ENCODE results near the gene SENP7.
"Not testable (repeated sequence)": the region's sequence is repeated elsewhere in the genome, so short reads cannot be mapped to it uniquely, and the experiment has no call there.

Gene SENP7

DNA sequence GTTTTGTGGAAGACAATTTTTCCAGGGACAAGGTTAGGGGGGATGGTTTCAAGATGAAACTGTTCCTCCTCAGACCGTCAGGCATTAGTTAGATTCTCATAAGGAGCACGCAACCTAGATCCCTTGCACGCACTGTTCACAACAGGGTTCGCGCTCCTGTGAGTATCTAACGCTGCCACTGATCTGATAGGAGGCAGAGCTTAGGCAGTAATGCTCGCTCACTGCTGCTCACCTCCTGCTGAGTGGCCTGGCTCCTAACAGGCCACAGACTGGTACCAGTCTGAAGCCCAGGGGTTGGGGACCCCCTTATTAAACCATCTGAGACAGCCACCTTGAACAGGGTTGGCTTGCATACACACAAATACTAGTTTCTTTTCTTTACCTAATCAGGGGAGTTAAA lies 179.1 kb downstream of the SENP7 start:
- no peak for DNase-seq (ENCODE audit: low read depth in 2 of 2)

DNA sequence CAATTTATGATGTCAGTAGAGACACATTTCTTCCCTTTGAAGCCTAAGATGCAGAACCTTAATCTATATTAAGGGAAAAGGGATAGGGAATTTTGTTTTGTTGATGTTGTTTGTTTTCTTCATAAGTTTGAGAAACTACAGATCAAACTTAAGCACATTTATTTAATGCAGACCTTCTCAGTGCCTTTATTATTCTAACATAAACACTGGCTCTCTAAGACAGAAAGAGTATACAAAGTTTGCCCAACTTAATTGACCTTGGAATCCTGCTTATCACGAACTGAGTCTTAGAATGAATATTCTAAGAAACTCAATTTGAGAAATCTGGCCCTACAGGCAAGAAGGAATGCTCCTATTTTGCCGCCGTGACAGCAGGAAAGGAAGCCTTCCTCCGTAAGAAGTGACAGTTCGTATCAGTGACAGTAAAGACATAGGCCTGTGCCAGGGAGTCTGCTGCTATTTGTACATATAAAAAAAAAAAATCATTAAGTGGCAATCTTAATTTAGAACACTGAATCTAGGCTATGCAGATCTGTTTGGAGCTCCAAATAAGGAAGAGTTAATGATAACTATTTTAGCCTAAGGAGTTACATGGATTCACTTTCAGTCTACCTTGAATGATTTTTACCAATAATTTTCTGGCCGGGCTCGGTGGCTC lies 183.9 kb downstream of the SENP7 start:
- DNase-seq (ENCODE audit: low read depth in 2 of 2) = no peak

- no peak for DNase-seq (ENCODE audit: low read depth in 2 of 2)
These were observed 187.4 kb downstream of the SENP7 start for GRCh38 chr3:101325393-101326134.

DNA sequence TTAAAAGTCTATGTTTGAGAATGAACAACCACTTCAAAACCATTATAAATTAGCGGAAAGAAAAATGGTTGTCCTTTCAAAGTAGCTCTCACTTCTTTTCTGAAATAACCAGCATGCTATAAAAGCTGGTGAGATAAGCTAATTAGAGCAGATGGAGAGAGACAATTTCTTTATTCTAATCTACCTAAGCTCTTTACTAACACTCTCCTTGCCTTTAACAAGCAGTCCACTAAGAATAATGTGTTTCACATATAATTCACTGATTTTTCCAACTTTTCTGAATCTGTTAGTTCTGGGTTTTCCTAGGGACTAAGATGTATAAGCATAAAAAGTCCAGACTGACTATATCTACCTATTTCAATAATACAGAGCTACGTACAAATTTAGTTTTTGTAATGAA lies 192.5 kb downstream of the SENP7 start, which contains the start of gene IMPG2:
TSS of gene IMPG2 (minus strand) at position 101 of the 400 bp plus-strand sequence. CDS start 203 bp downstream, outside the sequence.
- no peak for DNase-seq (ENCODE audit: low read depth in 2 of 2)

- no peak for DNase-seq (ENCODE audit: low read depth in 2 of 2)
These were observed 193.5 kb downstream of the SENP7 start for GRCh38 chr3:101319531-101319930.

- no peak for DNase-seq (ENCODE audit: low read depth in 2 of 2)
These were observed 200.5 kb downstream of the SENP7 start for GRCh38 chr3:101312545-101312944.

DNA sequence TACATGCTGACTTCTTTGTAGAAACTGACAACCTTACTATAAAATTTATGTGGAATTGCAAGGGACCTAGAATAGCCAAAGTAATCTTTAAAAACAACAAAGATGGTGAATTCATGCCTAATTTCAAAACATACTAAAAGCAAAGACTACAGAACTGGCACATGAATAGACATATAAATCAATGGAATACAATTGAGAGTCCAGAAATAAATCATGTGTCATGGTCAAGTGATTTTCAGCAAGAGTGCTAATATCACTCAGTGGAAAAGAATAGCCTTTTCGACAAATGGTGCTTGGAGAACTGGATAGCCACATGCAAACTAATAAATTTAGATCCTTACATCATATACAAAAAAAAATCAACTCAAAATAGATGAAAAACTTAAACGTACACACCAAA lies 201.3 kb downstream of the SENP7 start:
- DNase-seq (ENCODE audit: low read depth in 2 of 2) = no peak

- DNase-seq (ENCODE audit: low read depth in 2 of 2) = no peak
These were observed 202.0 kb downstream of the SENP7 start for GRCh38 chr3:101310978-101311375.

DNA sequence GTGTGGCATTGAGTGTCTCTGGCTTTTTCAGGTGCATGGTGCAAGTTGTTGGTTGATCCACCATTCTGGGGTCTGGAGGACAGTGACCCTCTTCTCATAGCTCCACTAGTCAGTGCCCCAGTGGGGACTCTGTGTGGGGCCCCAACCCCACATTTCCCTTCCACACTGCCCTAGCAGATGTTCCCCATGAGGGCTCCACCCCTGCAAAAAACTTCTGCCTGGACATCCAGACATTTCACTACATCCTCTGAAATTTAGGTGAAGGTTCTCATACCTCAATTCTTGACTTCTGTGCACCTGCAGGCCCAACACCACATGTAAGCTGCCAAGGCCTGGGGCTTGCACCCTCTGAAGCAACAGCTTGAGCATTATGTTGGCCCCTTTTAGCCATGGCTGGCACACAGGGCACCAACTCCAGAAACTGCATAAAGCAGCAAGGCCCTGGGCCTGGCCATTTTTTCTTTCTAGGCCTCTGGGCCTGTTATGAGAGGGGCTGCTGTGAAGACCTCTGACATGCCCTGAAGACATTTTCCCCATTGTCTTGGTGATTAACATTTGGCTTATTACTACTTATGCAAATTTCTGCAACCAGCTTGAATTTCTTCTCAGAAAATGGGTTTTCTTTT lies 204.8 kb downstream of the SENP7 start:
- not testable (repeated sequence) for DNase-seq (ENCODE audit: low read depth in 2 of 2)

DNA sequence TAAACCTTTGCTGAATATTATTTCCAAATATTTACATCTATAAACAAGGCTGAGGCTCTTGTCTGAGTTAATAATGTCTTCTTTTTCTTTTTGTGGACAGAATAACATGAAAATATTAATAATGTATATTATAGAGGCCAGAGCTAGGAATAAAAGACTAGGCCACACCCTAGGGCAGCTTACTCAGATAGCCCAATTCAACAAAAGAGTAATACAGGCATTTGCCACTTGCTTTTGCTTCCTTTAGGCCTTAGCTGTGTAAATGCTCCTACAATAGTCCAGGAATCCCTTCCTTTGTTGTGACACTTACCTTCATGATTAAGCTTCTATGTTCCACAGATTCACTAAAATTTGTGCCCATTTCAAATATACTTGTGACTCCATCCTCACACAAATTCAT lies 209.2 kb downstream of the SENP7 start:
- no peak for DNase-seq (ENCODE audit: low read depth in 2 of 2)

- DNase-seq (ENCODE audit: low read depth in 2 of 2) = no peak
These were observed 209.8 kb downstream of the SENP7 start for GRCh38 chr3:101303089-101303731.

- DNase-seq (ENCODE audit: low read depth in 2 of 2) = no peak
These were observed 212.9 kb downstream of the SENP7 start for GRCh38 chr3:101300073-101300472.

GRCh38 chr3:101292027-101292426 lies 221.0 kb downstream of the SENP7 start:
- no peak for DNase-seq (ENCODE audit: low read depth in 2 of 2)

DNA sequence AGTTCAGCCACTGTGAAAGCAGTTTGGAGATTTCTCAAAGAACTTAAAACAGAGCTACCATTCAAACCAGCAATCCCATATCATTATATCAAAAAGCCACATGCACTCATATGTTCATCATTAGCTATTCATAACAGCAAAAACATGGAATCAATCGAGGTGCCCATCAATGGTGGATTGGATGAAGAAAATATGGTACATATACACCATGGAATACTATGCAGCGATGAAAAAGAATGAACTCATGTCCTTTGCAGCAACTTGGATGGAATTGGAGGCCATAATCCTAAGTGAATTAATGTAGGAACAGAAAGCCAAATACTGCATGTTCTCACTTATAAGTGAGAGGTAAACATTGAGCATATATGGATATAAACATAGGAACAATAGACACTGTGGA lies 224.7 kb downstream of the SENP7 start:
- no peak for DNase-seq (ENCODE audit: low read depth in 2 of 2)

GRCh38 chr3:101284757-101285156 lies 228.3 kb downstream of the SENP7 start:
- no peak for DNase-seq (ENCODE audit: low read depth in 2 of 2)

GRCh38 chr3:101281521-101282030 lies 231.4 kb downstream of the SENP7 start:
- DNase-seq (ENCODE audit: low read depth in 2 of 2) = no peak

GRCh38 chr3:101279765-101280385 lies 233.1 kb downstream of the SENP7 start:
- no peak for DNase-seq (ENCODE audit: low read depth in 2 of 2)

DNA sequence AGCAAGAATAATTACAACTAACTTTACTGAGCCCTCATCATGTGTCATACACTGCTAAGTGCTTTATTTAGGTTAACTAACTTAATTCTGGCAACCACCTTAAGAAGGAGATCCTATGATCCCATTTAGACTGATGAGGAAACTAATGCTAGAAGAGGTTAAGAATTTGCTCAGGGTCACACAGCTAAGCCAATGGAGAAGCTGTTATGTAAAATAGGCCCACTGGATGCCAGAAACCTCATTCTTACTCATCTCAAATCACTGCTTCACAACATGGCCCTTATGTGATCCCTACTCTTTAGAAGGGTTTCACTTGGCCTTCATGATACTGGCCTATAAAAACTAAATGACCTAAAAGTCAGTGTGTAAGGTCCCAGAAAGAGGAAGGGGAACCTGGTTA lies 233.8 kb downstream of the SENP7 start:
- no peak for DNase-seq (ENCODE audit: low read depth in 2 of 2)

DNA sequence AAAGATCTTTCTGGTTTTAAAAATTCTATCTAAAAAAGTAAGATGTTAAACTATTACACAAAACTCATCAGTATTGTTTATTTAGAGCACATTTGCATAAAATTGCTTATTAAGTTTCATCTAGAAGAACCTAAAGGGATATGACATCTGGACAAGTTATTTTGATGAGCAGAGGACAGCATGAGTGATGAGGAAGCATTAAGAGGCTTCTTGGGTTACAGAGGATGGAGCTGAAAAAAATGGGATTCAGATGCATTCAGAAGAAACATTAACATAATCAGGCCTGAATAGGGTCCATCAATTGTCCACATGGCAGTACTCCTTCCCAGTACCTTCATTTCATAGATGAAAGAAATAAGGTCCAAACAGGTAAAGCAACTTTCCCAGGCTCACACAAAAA lies 234.3 kb downstream of the SENP7 start:
- no peak for DNase-seq (ENCODE audit: low read depth in 2 of 2)

Measured in stimulated activated CD8-positive, alpha-beta memory T cell treated with anti-CD3 and anti-CD28 coated beads, Interleukin-2, amount 100 ng/mL, for 48 hours (primary cell).